ENCODE measurements around the gene TMEM151B. TPM values are rescaled to one million over a fixed set of nuclear protein-coding genes. Genes with fewer than 3 reads are reported as not detected.

The TMEM151B gene
- total RNA-seq, 2 donors from 2014 or later: 0.09 to 1.1 TPM

- Histone ChIP-seq H3K36me3 (peaks cover 10 to 17% of the 10 kb centered on the region in 2 donors), H3K4me3 (no peak overlapping the region), H3K9me3 (no peaks in the 10 kb centered on the region), H3K27me3 (replicated peaks; ENCODE audit: insufficient read depth) (no peaks in the 10 kb centered on the region), H3K4me1 (replicated peaks) (no peaks in the 10 kb centered on the region), H3K27ac (no peak overlapping the region)
- intact Hi-C loops (cut with DNase I): loop anchor here (5.0 kb wide), 1 partner anchor 37 kb away; the partner anchor contains the start of gene NFKBIE
- no peak for DNase-seq (ENCODE audit: low spot score)
- TF ChIP-seq, protein P1, sequence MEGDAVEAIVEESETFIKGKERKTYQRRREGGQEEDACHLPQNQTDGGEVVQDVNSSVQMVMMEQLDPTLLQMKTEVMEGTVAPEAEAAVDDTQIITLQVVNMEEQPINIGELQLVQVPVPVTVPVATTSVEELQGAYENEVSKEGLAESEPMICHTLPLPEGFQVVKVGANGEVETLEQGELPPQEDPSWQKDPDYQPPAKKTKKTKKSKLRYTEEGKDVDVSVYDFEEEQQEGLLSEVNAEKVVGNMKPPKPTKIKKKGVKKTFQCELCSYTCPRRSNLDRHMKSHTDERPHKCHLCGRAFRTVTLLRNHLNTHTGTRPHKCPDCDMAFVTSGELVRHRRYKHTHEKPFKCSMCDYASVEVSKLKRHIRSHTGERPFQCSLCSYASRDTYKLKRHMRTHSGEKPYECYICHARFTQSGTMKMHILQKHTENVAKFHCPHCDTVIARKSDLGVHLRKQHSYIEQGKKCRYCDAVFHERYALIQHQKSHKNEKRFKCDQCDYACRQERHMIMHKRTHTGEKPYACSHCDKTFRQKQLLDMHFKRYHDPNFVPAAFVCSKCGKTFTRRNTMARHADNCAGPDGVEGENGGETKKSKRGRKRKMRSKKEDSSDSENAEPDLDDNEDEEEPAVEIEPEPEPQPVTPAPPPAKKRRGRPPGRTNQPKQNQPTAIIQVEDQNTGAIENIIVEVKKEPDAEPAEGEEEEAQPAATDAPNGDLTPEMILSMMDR (IDR thresholded peaks at IDR 0.05): peak; percentile 42 to 66 (median 48)
- no peak for TF ChIP-seq POLR2A (IDR thresholded peaks at IDR 0.05)
- WGBS: 82% methylated on average over 23 of the region's 25 CpGs
Observed at GRCh38 chr6:44304282-44305199, 34.3 kb downstream of the TMEM151B start.

GRCh38 chr6:44305200-44305725 lies 35.0 kb downstream of the TMEM151B start:
- intact Hi-C loops (cut with DNase I): loop anchor here (5.0 kb wide), 1 partner anchor 38 kb away; the partner anchor contains the start of gene NFKBIE
- Histone ChIP-seq H3K27me3 (replicated peaks; ENCODE audit: insufficient read depth) (no peaks in the 10 kb centered on the region), H3K9me3 (no peaks in the 10 kb centered on the region), H3K4me3 (no peak overlapping the region), H3K4me1 (replicated peaks) (no peaks in the 10 kb centered on the region), H3K27ac (no peak overlapping the region), H3K36me3 (peaks cover 13 to 20% of the 10 kb centered on the region in 2 donors)
- DNase-seq (ENCODE audit: low spot score): no peak
- WGBS: 93% methylated on average over 3 of the region's 5 CpGs
- TF ChIP-seq, protein P1 (IDR thresholded peaks at IDR 0.05): no peak
- TF ChIP-seq POLR2AphosphoS5 (IDR thresholded peaks at IDR 0.05) (no peak), POLR2A (IDR thresholded peaks at IDR 0.05) (no peak)

DNA sequence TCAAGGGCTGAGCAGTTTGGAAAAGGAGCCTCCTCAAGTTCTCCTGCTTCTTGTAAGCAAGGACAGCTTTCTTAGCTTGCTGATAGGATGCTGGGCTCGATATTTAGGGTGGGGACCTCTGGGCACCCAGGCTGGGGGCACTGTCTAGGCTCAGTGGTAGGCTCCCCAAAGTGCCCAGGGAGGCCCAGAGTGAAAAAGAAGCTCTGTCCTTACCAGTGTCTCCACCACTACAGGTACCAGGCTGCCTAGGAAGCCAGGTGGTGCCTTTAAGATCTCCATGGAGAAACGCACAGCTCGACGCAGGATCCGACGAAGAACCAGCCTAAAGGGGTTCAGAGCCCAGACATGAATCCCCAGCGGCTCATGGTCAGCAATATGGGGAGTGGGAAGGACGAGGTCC lies 36.5 kb downstream of the TMEM151B start:
- no peaks in the 10 kb centered on the region for H3K9me3 ChIP-seq
- H3K4me1 ChIP-seq (replicated peaks): no peaks in the 10 kb centered on the region
- no peak for DNase-seq (ENCODE audit: low spot score)
- H3K27ac ChIP-seq: no peak overlapping the region
- H3K4me3 ChIP-seq: no peak overlapping the region
- WGBS: 87% methylated on average over 8 of the region's 8 CpGs
- H3K27me3 ChIP-seq (replicated peaks; ENCODE audit: insufficient read depth): no peaks in the 10 kb centered on the region
- H3K36me3 ChIP-seq: peaks cover 14 to 20% of the 10 kb centered on the region in 2 donors
- intact Hi-C loops (cut with DNase I): loop anchor here (5.0 kb wide), 1 partner anchor 39 kb away; the partner anchor contains the start of gene NFKBIE
- TF ChIP-seq, protein P1 (IDR thresholded peaks at IDR 0.05): no peak
- no peak for TF ChIP-seq POLR2A (IDR thresholded peaks at IDR 0.05)
- no peak for TF ChIP-seq POLR2AphosphoS5 (IDR thresholded peaks at IDR 0.05)

DNA sequence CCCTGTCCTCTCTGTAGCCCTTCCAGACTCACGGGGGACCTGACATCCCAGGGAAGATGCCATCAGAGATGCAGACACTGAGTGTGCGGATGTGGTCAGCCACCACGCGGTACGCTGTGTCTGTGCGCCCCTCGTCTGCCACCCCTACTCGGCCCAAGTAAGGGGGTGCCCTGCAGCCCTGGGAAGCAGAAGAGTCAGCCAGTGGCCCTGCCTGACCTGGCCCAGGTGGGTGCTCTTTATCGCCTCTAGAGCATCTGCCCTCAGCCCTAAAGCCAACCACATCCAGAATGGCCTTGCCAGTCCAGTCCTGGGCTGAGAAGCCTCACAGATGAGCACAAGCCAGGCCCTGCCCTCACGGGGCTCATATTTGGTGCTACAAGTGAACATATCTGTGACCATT lies 37.0 kb downstream of the TMEM151B start:
- Histone ChIP-seq H3K9me3 (no peaks in the 10 kb centered on the region), H3K4me3 (no peak overlapping the region), H3K27me3 (replicated peaks; ENCODE audit: insufficient read depth) (no peaks in the 10 kb centered on the region), H3K27ac (no peak overlapping the region), H3K4me1 (replicated peaks) (peaks cover 3% of the 10 kb centered on the region), H3K36me3 (peaks cover 14 to 15% of the 10 kb centered on the region in 2 donors)
- TF ChIP-seq, protein P1 (IDR thresholded peaks at IDR 0.05): no peak
- TF ChIP-seq POLR2AphosphoS5 (IDR thresholded peaks at IDR 0.05): no peak
- TF ChIP-seq POLR2A (IDR thresholded peaks at IDR 0.05): no peak
- DNase-seq (ENCODE audit: low spot score): no peak
- WGBS: 95% methylated on average over 10 of the region's 10 CpGs
- intact Hi-C loops (cut with DNase I): loop anchor here (5.0 kb wide), 1 partner anchor 40 kb away; the partner anchor contains the start of gene NFKBIE
